ENCODE data around the gene PIGK.
A peak's percentile ranks its signal among the peaks of the same experiment; 100 is the strongest.
"Not testable (repeated sequence)": the region's sequence is repeated elsewhere in the genome, so short reads cannot be mapped to it uniquely, and the experiment has no call there.

The PIGK gene

DNA sequence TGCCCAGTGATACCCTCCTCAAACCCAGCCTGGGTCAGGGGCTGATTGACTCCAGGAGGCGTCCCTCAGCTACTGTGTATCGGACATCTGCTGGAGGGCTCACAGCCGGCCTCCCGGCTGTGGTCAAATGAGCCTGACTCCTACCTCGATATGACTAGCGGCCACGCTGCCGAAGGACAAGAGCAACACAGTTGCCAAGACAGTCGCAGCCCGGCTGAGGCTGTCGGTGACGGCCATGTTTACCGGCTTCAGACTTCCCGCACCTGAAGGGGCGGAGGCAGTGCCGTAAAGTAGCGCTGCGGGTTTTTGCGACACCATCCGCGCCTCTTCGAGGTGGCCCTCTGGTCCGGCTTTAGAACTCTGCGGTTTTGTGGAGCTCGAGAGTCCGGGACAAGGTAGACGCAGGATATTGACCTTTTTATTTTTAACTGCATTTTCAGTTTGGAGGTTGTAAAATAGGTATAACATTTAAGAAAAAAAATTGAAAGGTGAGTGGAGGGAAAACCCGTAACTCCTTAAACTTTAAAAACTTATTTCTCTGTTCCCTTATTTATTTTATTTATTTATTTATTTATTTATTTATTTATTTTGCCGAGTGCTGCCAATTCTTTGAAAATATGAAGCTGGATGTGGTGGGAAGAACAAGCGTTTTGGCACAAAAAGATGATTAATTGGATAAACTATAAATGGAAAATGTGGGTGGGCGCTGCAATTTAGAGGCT lies at the start of gene PIGK:
Gene PIGK (minus strand): TSS at position 265 of the 722 bp plus-strand sequence. CDS start 28 bp downstream, at position 237.
- peak; percentile 91 for DNase-seq

DNA sequence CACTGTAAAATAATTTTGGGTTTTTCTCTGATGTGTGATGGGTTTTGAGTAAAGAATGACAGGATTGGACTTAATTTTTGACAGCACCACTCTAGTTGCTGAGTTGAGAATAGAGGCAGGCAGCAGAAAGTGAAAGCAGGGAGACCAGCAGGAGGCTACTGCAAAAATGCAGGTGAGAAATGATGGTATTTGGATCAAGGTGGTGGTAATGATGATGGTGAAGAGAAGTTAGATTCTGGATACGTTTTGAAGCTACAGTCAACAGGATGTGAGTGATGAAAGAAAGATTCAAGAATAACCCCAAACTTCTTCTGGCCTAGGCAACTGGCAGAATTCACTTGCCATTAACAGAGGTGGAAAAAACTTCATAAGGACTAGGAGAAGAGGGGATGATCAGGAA lies 47.8 kb upstream of the PIGK start:
- DNase-seq = no peak

DNA sequence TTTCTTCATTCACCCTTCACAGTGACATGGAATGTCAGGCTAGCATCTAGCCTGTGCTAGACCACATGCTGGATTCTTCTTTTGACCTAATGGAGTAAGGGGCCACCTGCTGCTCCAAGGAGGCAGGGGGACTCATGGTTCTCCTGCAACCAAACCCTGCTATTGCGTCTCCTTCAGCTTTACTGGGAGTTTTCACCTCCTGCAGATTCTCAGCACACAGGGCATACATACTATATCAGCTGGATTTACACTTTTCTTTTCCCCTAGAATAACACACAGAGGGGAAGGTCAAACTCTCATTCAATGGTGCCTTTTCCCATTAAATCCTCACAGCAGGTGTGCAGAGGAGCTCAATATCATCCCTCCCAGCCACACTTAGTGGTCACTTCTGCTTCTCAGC lies 46.0 kb upstream of the PIGK start:
- DNase-seq = no peak

DNA sequence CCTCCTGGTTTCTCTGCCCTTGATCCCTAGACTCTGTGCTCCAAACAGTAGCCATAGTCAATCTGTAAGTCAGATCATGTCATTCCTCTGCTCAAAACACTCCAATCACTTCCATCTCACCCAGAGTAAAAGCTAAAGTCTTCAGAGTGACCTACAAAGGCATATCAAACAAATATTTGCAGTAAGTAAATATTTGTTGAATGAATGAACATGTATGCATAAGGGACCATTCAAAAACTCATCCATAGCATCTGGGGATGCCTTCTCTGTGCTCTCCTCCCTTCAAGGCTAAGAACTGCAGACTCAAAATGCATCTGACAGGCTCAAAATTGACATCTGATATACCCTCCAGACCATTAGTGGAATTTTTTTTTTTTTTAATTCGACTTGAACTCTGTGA lies 44.5 kb upstream of the PIGK start:
- no peak for DNase-seq

DNA sequence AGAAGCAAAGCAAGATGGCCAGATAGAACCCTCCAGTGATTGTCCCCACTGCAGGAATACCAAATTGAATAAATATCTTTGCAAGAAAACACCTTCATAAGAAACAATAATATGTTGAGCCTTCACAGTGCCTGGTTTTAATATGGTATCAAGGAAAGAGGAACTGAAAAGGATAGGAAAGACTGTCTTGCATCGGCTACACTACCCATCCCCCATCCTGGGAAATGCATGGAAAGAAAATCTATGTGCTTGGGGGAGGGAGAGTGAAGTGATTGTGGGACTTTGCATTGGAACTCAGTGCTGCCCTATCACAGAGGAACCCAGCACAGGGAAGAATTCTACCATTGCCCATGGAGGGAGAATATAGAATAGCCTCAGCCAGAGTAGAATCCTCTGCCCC lies 34.0 kb upstream of the PIGK start:
- no peak for DNase-seq

DNA sequence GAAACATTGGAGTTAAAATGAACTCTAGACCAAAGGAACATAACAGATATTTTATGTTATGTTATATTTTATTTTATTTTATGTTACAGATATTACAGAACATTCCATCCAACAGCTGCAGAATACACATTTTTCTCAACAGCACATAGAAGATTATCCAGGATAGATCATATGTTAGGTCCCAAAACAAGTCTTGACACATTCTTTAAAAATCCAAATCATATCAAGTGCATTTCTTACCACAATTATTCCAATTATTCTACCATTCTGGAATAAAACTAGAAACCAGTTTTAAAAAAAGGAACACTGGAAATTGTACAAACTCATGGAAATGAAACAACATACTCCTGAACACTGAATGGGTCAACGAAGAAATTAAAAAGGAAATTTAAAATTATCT lies 30.9 kb upstream of the PIGK start:
- DNase-seq = no peak

DNA sequence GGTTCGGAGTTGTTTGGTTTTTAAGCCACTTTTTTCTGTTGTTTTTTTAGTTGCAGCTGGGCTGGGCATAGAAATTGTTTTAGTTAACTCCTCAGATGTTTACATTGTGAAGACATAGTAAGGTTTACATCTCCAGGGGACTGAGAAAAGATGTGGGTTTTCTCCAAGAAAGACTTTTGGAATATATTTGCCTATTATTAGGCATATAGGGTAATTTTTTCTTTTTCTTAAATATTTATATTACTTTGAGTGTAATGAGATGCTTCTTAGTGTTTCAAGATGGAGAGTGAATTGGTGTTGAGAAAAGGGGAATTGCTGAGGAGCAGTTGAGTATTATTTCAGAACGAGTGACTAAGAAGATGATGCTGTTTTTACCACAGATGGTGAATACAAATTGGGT lies 26.6 kb upstream of the PIGK start:
- DNase-seq = no peak

DNA sequence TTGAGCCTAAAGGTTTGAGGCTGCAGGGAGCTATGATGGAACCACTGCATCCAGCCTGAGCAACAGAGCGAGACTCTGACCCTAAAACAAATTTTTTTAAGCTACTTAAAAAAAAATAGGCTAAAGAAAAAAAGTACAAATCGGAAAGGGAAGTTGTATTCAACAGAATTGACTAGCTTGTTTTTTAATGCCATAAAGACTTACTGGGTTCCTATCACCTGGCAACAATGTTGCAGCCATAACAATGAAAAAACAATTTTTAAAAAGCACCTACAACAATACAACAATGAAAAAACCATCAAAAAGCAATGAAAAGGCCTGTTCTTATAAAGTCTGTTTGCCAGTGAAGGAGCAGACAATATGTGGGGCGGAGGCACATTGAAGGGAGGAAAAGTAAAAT lies 20.1 kb upstream of the PIGK start:
- no peak for DNase-seq

DNA sequence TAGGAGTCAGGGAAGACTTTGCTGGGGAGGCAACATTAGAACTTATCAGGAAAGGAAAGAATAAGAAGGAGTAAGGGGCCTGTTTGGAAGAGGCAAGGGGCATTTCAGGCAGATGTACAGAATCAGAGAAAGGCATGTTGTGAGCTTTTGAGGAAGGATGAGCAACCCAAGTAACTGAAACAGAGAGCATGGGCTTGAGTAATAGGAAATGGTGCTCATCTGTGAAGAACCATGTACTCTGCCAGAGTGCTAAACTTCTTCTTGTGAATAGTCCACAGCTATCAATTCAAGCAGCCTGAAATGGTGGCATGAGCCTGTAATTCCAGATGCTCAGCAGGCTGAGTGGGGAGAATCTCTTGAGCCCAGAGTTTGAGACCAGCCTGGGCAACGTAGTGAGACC lies 19.2 kb upstream of the PIGK start:
- DNase-seq = no peak

DNA sequence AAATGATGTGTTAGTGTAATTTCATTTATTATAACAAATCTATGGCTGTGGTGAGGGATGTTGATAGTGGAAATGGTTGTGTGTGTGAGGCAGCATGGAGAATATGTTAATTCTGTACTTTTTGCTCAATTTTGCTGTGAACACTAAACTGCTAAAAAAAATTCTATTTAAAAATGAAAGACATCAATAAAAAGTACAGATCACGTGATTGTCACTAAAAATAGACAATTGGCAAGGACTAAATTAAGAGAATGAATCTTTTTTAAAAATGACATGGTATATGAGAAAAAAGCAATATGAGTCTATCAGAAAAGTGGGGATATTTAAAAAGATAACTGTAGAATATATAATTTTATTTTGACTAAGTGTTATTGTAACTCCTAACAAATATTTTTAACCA lies 15.7 kb upstream of the PIGK start:
- DNase-seq = no peak

DNA sequence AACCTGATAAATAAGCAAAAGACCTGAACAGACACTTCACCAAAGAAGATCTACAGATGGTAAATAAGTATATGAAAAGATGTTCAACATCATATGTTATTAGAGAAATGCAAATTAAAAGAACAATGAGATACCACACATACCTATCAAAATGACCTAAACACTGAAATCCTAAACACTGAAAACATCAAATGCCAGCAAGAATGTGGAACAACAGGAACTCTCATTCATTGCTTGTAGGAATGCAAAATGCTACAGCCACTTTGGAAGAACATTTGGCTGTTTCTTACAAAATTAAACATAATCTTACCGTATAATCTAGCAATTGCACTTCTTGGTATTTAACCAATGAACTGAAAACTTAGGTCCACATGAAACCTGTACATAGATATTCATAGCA lies 14.9 kb upstream of the PIGK start:
- no peak for DNase-seq

DNA sequence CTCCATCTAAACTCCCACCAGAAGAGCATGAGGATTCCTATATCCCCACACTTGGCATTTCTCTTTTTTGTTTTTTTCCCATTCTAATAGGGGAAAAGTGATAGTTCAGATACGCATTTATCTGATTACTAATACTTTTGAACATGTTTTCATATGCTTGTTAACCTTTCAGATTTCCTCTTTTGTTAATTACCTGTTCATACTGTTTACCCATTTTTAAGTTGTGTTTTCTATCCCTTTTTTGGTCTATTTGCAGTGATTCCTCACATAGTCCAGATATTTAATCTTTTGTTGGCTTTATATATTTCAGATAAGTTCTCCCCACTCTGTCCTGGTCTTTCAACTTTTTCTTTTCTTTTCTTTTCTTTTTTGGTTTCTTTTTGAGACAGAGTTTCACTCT lies 13.6 kb upstream of the PIGK start:
- no peak for DNase-seq

DNA sequence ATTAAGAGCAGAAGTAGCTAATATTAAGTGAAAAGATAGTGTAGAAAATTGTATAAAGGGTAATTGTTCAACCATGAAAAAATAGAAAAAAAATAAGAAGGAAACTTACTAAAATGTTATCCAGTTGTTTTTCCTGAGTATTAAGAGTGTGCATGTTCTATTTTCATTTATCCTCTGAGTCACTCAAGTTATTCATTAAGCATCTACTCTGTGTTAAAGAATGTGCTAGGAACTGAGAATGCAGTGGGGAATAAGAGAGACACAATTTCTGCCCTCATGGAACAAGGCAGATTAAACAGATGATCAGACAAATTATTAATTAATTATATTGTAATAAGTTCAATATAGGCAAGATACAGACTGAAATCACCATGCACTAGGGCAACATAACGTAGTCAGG lies 10.8 kb upstream of the PIGK start:
- no peak for DNase-seq

DNA sequence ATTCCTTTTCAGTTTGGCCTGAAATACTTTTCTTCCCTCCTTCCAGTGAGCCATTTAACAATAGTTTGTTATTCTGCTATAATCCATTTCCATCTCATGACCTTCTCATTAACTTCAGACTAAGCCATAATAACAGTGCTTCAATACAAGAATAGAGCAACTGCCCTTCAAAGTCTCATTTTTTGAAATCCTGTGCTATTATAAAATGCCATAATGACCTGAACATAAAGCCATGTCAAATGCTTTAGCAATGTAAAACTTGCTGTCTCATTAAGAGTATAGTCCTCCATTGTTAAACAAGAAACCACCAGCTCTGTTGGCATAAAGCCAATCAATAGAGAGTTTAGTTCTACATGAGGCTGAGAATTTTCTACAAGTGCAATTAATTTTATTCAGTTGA lies 9.6 kb upstream of the PIGK start:
- peak; percentile 12 for DNase-seq

DNA sequence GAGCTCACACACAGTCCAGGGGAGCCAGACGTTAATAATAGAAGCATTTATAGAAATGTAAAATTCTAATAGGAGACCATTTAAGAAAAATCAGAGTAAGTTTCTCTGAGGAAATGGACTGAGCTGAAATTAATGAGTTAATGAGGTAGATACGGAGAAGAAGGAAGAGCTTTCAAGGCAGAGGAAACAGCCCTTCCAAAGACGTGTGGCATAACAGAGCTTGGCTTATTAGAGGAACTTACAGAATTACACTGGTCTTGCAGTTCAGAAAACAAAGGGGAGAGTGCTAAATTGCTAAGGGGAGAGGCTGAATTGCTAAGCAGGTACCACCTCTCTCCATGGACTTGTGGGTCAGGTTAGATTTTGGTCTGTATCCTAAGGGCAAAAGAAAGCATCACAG lies 8.2 kb upstream of the PIGK start:
- no peak for DNase-seq

DNA sequence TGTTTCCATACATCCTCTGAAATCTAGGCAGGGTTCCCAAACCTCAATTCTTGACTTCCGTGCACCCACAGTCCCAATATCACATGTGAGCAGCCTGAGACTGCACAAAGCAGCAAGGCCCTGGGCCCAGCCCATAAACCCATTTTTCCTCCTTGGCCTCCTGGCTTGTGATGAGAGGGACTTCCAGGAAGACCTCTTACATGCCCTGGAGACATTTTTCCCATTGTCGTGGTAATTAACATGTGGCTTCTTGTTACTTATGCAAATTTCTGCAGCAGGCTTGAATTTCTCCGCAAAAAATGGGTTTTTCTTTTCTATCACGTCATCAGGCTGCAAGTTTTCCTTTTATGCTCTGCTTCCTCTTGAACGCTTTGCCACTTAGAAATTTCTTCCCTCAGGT lies 3.3 kb upstream of the PIGK start:
- DNase-seq = no peak

DNA sequence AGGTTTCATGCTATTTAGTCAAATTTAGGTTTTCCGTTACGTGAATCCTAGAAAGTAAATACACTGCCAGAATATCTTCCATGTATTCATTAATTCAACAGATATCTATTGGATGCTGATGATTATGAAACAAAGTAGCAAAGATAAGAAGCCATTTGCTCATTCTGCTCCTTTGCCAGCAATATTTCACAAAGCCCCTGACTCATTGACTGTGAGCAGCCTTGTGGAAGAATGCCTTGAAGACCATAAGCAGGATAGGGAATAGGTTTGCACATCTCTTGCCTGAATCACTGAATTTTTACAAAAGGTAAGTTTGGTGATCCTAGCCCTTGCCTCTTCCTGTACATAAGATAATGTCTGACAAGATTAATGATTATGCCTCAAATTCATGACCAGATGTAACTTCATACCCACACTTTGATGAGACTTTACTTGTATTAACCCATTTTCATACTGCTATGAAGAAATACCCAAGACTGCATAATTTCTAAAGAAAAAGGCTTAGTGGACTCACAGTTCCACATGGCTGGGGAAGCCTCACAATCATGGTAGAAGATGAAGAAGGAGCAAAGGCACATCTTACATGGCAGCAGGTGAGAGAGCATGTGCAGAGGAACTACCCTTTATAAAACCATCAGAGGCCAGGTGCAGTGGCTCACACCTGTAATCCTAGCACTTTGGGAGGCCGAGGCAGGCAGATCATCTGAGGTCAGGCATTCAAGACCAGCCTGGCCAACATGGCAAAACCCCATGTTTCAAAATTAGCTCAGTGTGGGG lies 1.6 kb upstream of the PIGK start:
- no peak for DNase-seq

DNA sequence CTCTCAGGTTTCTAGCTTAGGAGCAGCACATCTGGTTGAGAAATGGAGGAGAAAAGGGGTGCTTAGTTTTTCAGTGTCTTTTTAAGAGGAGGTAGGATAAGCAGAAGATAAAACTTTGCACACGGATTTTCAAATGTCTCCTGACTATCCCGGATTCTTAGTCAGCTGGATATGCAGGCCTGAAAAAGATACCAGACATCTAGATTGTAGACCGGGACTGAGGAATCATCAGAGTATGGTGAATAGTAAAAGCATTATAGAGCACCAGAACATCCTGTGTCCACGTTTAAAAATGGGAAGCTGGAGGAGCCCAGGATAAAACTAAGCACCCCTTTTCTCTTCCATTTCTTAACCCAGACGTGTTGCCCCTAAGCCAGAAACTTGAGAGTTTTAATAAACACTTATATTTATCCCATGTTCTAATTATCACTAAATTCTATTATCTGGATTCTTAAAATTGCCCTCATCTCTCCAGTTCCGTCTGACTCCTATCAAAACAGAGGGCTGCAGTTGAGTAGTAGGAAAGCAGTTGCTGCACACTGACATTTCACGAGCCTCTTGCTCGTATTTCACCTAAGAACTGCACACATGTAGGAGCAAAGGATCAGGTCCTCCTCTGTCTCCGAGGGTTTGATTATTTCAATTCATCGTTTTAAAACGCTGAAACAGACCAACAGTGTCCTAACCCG lies 609 bp downstream of the PIGK start:
- DNase-seq = no peak

DNA sequence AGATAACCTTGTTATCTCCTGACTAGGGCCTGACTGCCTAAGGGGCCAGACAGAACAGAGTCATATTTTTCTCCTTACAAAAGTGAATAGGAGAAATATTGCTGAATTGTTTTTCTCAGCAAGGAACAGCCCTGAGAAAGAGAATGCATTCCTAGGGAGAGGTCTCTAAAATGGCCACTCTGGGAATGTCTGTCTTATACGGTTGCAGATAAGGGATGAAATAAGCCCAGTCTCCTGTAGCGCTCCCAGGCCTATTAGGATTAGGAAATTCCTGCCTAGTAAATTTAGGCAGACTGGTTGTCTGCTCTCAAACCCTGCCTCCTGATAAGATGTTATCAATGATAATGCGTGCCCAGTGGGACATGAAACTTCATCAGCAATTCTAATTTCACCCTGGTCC lies 15.2 kb downstream of the PIGK start:
- not testable (repeated sequence) for DNase-seq

DNA sequence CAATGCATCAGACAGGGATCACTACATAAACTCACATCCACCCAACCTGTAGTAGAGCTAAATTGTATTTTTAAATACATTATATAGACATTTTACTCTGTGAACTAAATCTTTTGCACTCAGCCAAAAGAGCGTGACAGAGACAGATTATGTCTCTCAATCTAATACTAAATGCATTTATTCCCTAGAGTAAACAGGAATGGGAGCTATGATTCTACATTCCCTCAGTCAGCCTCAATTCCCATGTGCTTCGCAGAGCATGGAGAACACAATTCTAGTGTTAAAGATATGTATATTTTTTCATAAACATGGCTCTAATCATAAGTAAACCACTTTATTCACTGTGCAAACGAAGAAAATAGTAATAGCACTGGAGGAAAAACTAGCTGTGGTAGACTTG lies 16.5 kb downstream of the PIGK start:
- no peak for DNase-seq

DNA sequence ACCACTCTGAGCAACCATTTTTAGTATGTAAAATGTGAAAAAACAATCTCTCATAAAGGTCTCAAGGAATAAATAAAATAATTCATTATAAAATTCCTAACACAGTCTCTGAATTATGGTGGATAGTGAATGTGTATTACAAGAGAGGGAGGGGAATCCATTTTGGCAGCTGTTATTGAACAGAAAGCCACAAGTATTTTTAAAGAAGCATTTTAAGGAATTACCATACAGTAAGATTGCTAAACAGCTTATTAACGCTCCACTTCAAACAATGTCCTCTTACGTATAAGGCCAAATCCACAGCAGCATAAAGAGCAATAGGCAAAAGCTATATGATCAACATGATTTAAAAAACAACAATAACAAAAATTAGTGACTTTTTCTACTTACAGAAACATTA lies 18.4 kb downstream of the PIGK start:
- DNase-seq = no peak

DNA sequence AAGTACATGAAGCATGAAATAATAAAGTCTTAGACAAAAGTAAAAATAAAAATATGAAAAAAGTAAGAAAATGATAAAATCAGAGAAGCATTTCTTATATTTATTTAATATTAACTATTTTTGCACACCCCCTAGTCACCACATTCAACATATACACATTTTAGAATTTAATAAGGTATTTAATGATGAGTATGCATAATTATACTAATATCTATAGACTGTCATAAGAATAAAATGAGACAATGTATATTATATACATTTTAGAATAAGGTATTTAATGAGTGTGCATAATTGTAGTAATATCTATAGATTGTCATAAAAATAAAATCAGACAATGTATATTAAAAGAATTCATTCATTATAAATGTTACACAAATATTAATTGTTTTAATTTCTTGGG lies 18.9 kb downstream of the PIGK start:
- DNase-seq = no peak

DNA sequence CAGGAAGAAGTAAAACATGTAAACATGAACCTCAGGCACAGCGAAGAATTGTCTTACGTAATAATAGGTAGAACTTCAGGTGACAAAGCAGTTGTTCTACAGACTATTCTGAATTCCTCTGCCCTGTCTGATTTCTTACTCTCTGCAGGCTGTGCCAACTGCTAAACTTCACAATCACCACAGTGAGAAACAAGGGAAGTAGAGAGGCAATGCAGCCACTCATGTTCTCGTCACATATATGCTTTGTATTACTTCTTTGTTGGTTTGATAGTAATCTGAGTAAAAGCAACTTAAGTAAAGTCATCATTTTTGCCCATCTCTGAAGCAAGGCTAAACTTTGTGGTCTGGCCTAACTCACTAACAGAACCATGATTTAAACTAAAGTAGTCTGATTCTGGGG lies 21.9 kb downstream of the PIGK start:
- no peak for DNase-seq

DNA sequence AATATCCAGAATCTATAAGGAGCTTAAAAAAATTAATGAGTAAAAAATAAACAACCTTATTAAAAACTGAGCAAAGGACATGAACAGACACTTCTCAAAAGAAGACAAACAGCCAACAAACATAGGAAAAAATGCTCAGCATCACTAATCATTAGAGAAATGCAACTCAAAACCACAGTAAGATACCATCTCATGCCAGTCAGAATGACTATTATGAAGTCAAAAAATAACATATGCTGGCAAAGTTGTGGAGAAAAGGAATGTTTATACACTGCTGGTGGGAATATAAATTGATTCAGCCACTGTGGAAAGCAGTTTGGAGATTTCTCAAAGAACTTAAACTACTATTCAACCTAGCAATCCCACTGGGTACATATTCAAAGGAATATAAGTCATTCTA lies 25.3 kb downstream of the PIGK start:
- no peak for DNase-seq

Measured in RPMI8226 (cell line).